ENCODE results near the gene SNX6.
"Not testable (repeated sequence)": the region's sequence is repeated elsewhere in the genome, so short reads cannot be mapped to it uniquely, and the experiment has no call there.

Gene SNX6

DNA sequence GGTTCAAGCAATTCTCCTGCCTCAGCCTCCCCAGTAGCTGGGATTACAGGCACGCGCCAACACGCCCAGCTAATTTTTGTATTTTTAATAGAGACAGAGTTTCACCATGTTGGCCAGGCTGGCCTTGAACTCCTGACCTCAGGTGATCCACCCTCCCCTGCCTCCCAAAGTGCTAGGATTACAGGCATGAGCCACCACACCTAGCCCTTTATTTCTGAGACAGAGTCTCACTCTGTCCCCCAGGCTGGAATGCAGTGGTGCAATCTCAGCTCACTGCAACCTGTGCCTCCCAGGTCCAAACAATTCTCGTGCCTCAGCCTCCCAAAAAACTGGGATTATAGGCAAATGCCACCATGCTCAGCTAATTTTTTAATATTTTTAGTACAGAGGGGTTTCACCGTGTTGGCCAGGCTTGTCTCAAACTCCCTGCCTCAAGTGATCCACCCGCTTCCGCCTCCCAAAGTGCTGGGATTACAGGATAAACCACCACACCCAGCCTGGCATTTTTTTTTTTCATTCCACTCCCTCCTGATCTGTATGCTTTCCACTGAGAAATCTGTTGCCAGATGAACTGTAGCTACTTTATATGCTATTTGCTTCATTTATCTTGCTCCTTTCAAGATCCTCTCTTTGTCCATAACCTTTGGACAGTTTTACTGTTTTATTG lies 109.5 kb downstream of the SNX6 start:
- not testable (repeated sequence) for DNase-seq

Measured in central memory CD4-positive, alpha-beta T cell (primary cell).